Activated CD8-positive, alpha-beta memory T cell treated with anti-CD3 and anti-CD28 coated beads, Interleukin-2, amount 10 ng/mL, durations not matched to agents 7 days and 5 days (primary cell): ENCODE data around the gene CENPK. TPM values are rescaled to one million over a fixed set of nuclear protein-coding genes. Genes with fewer than 3 reads are reported as not detected.
"Not testable (repeated sequence)": the region's sequence is repeated elsewhere in the genome, so short reads cannot be mapped to it uniquely, and the experiment has no call there.

ENCODE experiments used
- ATAC-seq: fragments of 150-1000 bp; cut with Tn5 transposase; one replicate; pipeline ENCODE4 v1.10.0; 2021; ENCODE audit warnings: moderate library complexity
- CTCF ChIA-PET: fragments of 350-600 bp; sonication (Branson Sonifier 250); formaldehyde crosslinking; loops from one replicate; lab custom pipeline; 2021; ENCODE audit warnings: antibody characterized with exemption; lab: Charles Lee
- DNase-seq: peaks from one replicate; pipeline ENCODE4 v3.0.0-alpha.2; 2020
- H3K27ac Mint-ChIP-seq: one replicate; pipeline ENCODE4 v1.8.0; 2021; ENCODE audit warnings: mild to moderate bottlenecking, mixed read lengths
- H3K27me3 Mint-ChIP-seq: one replicate; pipeline ENCODE4 v1.8.0; 2021; ENCODE audit warnings: mixed read lengths
- H3K36me3 Mint-ChIP-seq: one replicate; pipeline ENCODE4 v1.8.0; 2021; ENCODE audit warnings: mild to moderate bottlenecking, mixed read lengths
- H3K4me1 Mint-ChIP-seq: one replicate; pipeline ENCODE4 v1.8.0; 2021; ENCODE audit warnings: mixed read lengths
- H3K4me3 Mint-ChIP-seq: one replicate; pipeline ENCODE4 v1.8.0; 2021; ENCODE audit warnings: mild to moderate bottlenecking, moderate library complexity, mixed read lengths
- H3K9me3 Mint-ChIP-seq: one replicate; pipeline ENCODE4 v1.8.0; 2022; ENCODE audit warnings: low read depth, mixed read lengths
- total RNA-seq, 2 experiments: library from RNA; stranded (reverse); gene quantifications; one replicate each; pipeline ENCODE4 v1.2.3, GENCODE V29; 2021

CENPK gene
- total RNA-seq, 2 experiments from 2014 or later: 94.6 to 107 TPM

- DNase-seq (no peak), ATAC-seq (no peak)
- H3K4me1 Mint-ChIP-seq: peaks cover 44% of the 10 kb centered on the region
- no peak overlapping the region for H3K4me3 Mint-ChIP-seq
- no peaks in the 10 kb centered on the region for H3K27me3 Mint-ChIP-seq
- no peak overlapping the region for H3K27ac Mint-ChIP-seq
- peaks cover 70% of the 10 kb centered on the region for H3K36me3 Mint-ChIP-seq
- CTCF ChIA-PET: interaction anchor here (0.8 kb wide), 1 partner anchor 743 kb away, joined by 3 read pairs; no protein-coding TSS in a partner anchor
- no peaks in the 10 kb centered on the region for H3K9me3 Mint-ChIP-seq
Observed at GRCh38 chr5:65553941-65554340, 9.0 kb downstream of the CENPK start.

- H3K4me3 Mint-ChIP-seq: no peak overlapping the region
Observed at GRCh38 chr5:65548281-65548680, 14.7 kb downstream of the CENPK start.

GRCh38 chr5:65546141-65546540 is 16.8 kb downstream of the CENPK start:
- CTCF ChIA-PET: interaction anchor here (1.2 kb wide), 1 partner anchor 63 kb away, joined by 4 read pairs; no protein-coding TSS in a partner anchor
- no peak overlapping the region for H3K27ac Mint-ChIP-seq
- H3K27me3 Mint-ChIP-seq: no peaks in the 10 kb centered on the region
- ATAC-seq (no peak), DNase-seq (no peak)
- H3K36me3 Mint-ChIP-seq: peaks cover 82% of the 10 kb centered on the region
- H3K4me3 Mint-ChIP-seq: no peak overlapping the region
- no peaks in the 10 kb centered on the region for H3K9me3 Mint-ChIP-seq
- peaks cover 42% of the 10 kb centered on the region for H3K4me1 Mint-ChIP-seq

More at GRCh38 chr5:65548281-65548680, 14.7 kb downstream of the CENPK start:
- ATAC-seq (peak; percentile 86), DNase-seq (peak; percentile 69)
- no peaks in the 10 kb centered on the region for H3K9me3 Mint-ChIP-seq
- H3K27me3 Mint-ChIP-seq: no peaks in the 10 kb centered on the region
- peaks cover 44% of the 10 kb centered on the region for H3K4me1 Mint-ChIP-seq
- H3K27ac Mint-ChIP-seq: peak overlapping the region; percentile 60
- CTCF ChIA-PET: no interaction called here
- H3K36me3 Mint-ChIP-seq: peaks cover 74% of the 10 kb centered on the region

- ATAC-seq (no peak), DNase-seq (no peak)
- Mint-ChIP-seq H3K4me1 (peaks cover 40% of the 10 kb centered on the region), H3K27ac (peak overlapping the region; percentile 14), H3K36me3 (peaks cover 80% of the 10 kb centered on the region), H3K27me3 (no peaks in the 10 kb centered on the region), H3K9me3 (no peaks in the 10 kb centered on the region), H3K4me3 (no peak overlapping the region)
- CTCF ChIA-PET: no interaction called here
Observed at GRCh38 chr5:65544473-65544872, 18.5 kb downstream of the CENPK start.

GRCh38 chr5:65539827-65540226 is 23.1 kb downstream of the CENPK start:
- Mint-ChIP-seq H3K27me3 (no peaks in the 10 kb centered on the region), H3K4me3 (no peak overlapping the region), H3K9me3 (no peaks in the 10 kb centered on the region), H3K27ac (no peak overlapping the region), H3K36me3 (peaks cover 73% of the 10 kb centered on the region), H3K4me1 (peaks cover 16% of the 10 kb centered on the region)
- CTCF ChIA-PET: interaction anchor here (0.6 kb wide), 1 partner anchor 25 kb away, joined by 4 read pairs; no protein-coding TSS in a partner anchor
- ATAC-seq: no peak
- no peak for DNase-seq

GRCh38 chr5:65535529-65535987 is 27.4 kb downstream of the CENPK start:
- no peak for ATAC-seq
- Mint-ChIP-seq H3K27me3 (no peaks in the 10 kb centered on the region), H3K9me3 (no peaks in the 10 kb centered on the region), H3K4me1 (no peaks in the 10 kb centered on the region), H3K36me3 (peaks cover 48% of the 10 kb centered on the region), H3K27ac (no peak overlapping the region), H3K4me3 (no peak overlapping the region)
- no peak for DNase-seq
- CTCF ChIA-PET: interaction anchor here (1.3 kb wide), 1 partner anchor 498 kb away, joined by 4 read pairs; no protein-coding TSS in a partner anchor

- H3K4me1 Mint-ChIP-seq: no peaks in the 10 kb centered on the region
- no peak overlapping the region for H3K4me3 Mint-ChIP-seq
- ATAC-seq (no peak), DNase-seq (no peak)
- no peaks in the 10 kb centered on the region for H3K27me3 Mint-ChIP-seq
- CTCF ChIA-PET: no interaction called here
- H3K9me3 Mint-ChIP-seq: no peaks in the 10 kb centered on the region
- H3K36me3 Mint-ChIP-seq: peaks cover 35% of the 10 kb centered on the region
- no peak overlapping the region for H3K27ac Mint-ChIP-seq
Observed at GRCh38 chr5:65530904-65531303, 32.1 kb downstream of the CENPK start.

- H3K4me3 Mint-ChIP-seq: no peak overlapping the region
- DNase-seq (no peak), ATAC-seq (no peak)
- H3K9me3 Mint-ChIP-seq: no peaks in the 10 kb centered on the region
- peaks cover 39% of the 10 kb centered on the region for H3K36me3 Mint-ChIP-seq
- H3K27me3 Mint-ChIP-seq: no peaks in the 10 kb centered on the region
- no peak overlapping the region for H3K27ac Mint-ChIP-seq
- CTCF ChIA-PET: no interaction called here
- H3K4me1 Mint-ChIP-seq: no peaks in the 10 kb centered on the region
Observed at GRCh38 chr5:65525726-65526125, 37.2 kb downstream of the CENPK start.

- H3K9me3 Mint-ChIP-seq: no peaks in the 10 kb centered on the region
- CTCF ChIA-PET: no interaction called here
- H3K4me1 Mint-ChIP-seq: peaks cover 12% of the 10 kb centered on the region
- ATAC-seq (peak; percentile 12), DNase-seq (no peak)
- no peak overlapping the region for H3K4me3 Mint-ChIP-seq
- H3K27me3 Mint-ChIP-seq: no peaks in the 10 kb centered on the region
- H3K27ac Mint-ChIP-seq: no peak overlapping the region
- H3K36me3 Mint-ChIP-seq: peaks cover 12% of the 10 kb centered on the region
Observed at GRCh38 chr5:65512170-65512937, 50.6 kb downstream of the CENPK start.

GRCh38 chr5:65508978-65509377 is 54.0 kb downstream of the CENPK start:
- H3K4me3 Mint-ChIP-seq: no peak overlapping the region
- peaks cover 12% of the 10 kb centered on the region for H3K4me1 Mint-ChIP-seq
- no peaks in the 10 kb centered on the region for H3K27me3 Mint-ChIP-seq
- H3K27ac Mint-ChIP-seq: no peak overlapping the region
- CTCF ChIA-PET: no interaction called here
- H3K36me3 Mint-ChIP-seq: peaks cover 16% of the 10 kb centered on the region
- DNase-seq (no peak), ATAC-seq (no peak)
- no peaks in the 10 kb centered on the region for H3K9me3 Mint-ChIP-seq

GRCh38 chr5:65506961-65507360 is 56.0 kb downstream of the CENPK start:
- peaks cover 18% of the 10 kb centered on the region for H3K36me3 Mint-ChIP-seq
- H3K27me3 Mint-ChIP-seq: no peaks in the 10 kb centered on the region
- no peak overlapping the region for H3K27ac Mint-ChIP-seq
- DNase-seq (no peak), ATAC-seq (no peak)
- H3K4me3 Mint-ChIP-seq: no peak overlapping the region
- no peaks in the 10 kb centered on the region for H3K4me1 Mint-ChIP-seq
- CTCF ChIA-PET: interaction anchor here (0.8 kb wide), 1 partner anchor 70 kb away, joined by 3 read pairs; no protein-coding TSS in a partner anchor
- no peaks in the 10 kb centered on the region for H3K9me3 Mint-ChIP-seq

- CTCF ChIA-PET: no interaction called here
- peaks cover 5% of the 10 kb centered on the region for H3K36me3 Mint-ChIP-seq
- peaks cover 2% of the 10 kb centered on the region for H3K4me1 Mint-ChIP-seq
- no peaks in the 10 kb centered on the region for H3K9me3 Mint-ChIP-seq
- no peak for ATAC-seq
- no peak overlapping the region for H3K27ac Mint-ChIP-seq
- DNase-seq: no peak
- H3K4me3 Mint-ChIP-seq: no peak overlapping the region
- H3K27me3 Mint-ChIP-seq: no peaks in the 10 kb centered on the region
Observed at GRCh38 chr5:65489119-65489518, 73.8 kb downstream of the CENPK start.

- H3K27ac Mint-ChIP-seq, H3K4me1 Mint-ChIP-seq, H3K9me3 Mint-ChIP-seq, DNase-seq, H3K36me3 Mint-ChIP-seq, H3K27me3 Mint-ChIP-seq, CTCF ChIA-PET, H3K4me3 Mint-ChIP-seq, ATAC-seq: not testable (repeated sequence)
Observed at GRCh38 chr5:65488038-65488687, 74.8 kb downstream of the CENPK start.
